ENCODE results near the gene LARP1.

LARP1 gene

DNA sequence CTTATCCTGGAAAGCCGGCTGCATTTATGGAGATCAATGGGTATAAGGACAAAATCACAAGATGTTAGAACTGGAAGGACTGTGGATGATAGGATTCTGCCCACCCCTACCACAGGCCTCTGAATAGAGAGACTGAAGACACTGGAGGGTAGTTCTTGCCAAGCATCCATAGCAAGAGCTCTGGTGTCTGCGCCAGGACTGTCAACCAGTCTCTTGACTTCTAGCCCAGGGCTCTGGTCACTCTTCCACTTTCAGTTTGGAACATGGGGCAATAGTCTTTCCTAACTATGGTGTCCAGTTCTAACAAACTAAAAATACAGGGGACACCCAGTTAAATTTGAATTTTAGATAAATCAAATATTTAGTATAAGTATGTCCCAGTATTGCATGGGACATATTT is 23.4 kb downstream of the LARP1 start:
- peaks cover 6% of the 10 kb centered on the region for H3K4me1 ChIP-seq (ENCODE audit: insufficient read depth, low read length)
- H3K4me3 ChIP-seq (ENCODE audit: low read length), result no peak overlapping the region
- H3K36me3 ChIP-seq (ENCODE audit: insufficient read depth, low read length), result no peaks in the 10 kb centered on the region
- no peaks in the 10 kb centered on the region for H3K9me3 ChIP-seq (ENCODE audit: low read length)
- H3K27me3 ChIP-seq (ENCODE audit: insufficient read depth, low read length), result no peaks in the 10 kb centered on the region
- H2AFZ ChIP-seq (ENCODE audit: low read depth, low read length), result no peak overlapping the region

DNA sequence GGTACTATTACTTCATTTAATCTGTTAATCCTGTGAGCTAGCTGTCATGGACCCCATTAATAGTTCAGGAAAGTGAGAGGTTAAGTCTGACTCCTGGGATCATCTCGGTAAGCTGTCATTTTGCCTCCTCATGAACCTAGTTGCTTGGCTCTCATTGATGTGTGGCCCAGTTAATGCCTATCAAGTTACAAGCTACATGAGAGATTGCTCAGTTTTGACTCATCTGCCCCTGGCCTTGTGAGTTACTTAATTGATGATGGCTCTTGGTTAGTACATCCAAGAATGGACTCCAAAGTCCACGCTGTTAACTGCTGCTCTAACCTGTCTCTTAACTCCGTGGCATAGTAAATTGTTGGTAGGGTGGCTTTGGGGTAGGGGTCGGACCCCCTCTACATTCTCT is 23.9 kb downstream of the LARP1 start:
- Histone ChIP-seq H3K4me1 (ENCODE audit: insufficient read depth, low read length) (peaks cover 6% of the 10 kb centered on the region), H3K4me3 (ENCODE audit: low read length) (no peak overlapping the region), H3K9me3 (ENCODE audit: low read length) (no peaks in the 10 kb centered on the region)

DNA sequence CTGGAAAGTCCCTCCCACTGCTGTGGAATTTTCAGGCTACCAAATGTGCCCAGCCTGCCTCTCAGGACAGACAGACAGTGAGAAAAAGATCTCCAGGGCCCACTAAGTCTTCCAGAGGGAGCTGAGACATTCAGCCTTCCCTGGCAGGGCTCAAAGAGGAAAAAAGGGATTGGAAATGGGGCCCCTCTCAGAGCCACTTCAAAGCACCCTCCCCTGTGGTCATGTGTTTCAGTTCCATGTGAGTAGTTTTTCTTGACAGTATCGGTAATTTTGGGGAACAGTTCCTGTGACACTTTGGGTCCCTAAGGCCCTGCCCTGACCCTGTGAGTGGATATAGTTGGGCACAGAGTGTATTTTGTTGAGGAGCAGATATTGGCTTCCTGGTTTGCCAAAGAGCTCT is 25.0 kb downstream of the LARP1 start:
- no peaks in the 10 kb centered on the region for H3K36me3 ChIP-seq (ENCODE audit: insufficient read depth, low read length)
- no peak overlapping the region for H3K4me3 ChIP-seq (ENCODE audit: low read length)
- no peaks in the 10 kb centered on the region for H3K9me3 ChIP-seq (ENCODE audit: low read length)
- no peaks in the 10 kb centered on the region for H3K27me3 ChIP-seq (ENCODE audit: insufficient read depth, low read length)
- peaks cover 6% of the 10 kb centered on the region for H3K4me1 ChIP-seq (ENCODE audit: insufficient read depth, low read length)
- no peak overlapping the region for H2AFZ ChIP-seq (ENCODE audit: low read depth, low read length)

More for the DNA sequence above, 23.9 kb downstream of the LARP1 start:
- Histone ChIP-seq H3K27me3 (ENCODE audit: insufficient read depth, low read length) (no peaks in the 10 kb centered on the region), H2AFZ (ENCODE audit: low read depth, low read length) (no peak overlapping the region), H3K36me3 (ENCODE audit: insufficient read depth, low read length) (no peaks in the 10 kb centered on the region)

- no peak overlapping the region for H2AFZ ChIP-seq (ENCODE audit: low read depth, low read length)
- no peak overlapping the region for H3K4me3 ChIP-seq (ENCODE audit: low read length)
- H3K27me3 ChIP-seq (ENCODE audit: insufficient read depth, low read length), result no peaks in the 10 kb centered on the region
- no peaks in the 10 kb centered on the region for H3K9me3 ChIP-seq (ENCODE audit: low read length)
- no peaks in the 10 kb centered on the region for H3K36me3 ChIP-seq (ENCODE audit: insufficient read depth, low read length)
- peaks cover 6% of the 10 kb centered on the region for H3K4me1 ChIP-seq (ENCODE audit: insufficient read depth, low read length)
Observed at GRCh38 chr5:154782326-154782725, 27.1 kb downstream of the LARP1 start.

DNA sequence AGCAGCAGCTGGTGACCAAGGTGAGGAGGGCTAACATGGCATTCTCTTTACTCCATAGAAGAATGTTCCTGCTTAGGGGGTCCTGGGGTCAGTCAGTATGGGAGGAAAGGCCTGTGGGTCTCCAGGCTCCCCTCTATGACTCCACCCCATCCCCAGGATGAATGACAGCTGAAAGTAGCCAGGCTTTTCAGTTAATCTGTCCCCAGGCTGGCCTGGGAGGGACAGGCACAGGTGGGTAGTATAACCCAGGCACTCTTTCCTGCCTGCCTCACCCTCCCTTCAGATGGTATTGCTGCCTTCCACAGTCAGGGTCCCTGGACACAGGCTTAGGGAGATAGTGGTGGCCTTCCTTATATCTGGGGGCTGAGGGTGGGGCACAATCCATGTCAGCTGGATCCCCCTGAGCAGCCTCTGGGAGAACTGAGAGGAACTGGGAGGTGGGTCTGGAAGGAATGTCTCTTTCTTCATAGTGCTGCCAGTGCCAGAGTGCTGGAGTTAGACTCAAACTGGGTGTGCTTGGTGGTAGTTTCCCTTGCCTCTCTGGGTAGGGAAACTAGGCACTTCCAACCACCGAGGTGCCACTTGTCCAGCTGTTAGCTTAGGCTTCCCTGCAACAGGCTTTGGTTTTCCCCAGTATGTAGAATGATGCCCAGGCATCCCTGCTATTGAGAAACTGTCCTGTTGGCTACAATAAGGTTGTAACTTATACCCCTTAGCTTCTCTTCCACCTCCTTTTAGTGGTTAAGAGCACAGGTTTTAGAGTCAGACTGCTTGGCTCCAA is 27.8 kb downstream of the LARP1 start:
- peaks cover 6% of the 10 kb centered on the region for H3K4me1 ChIP-seq (ENCODE audit: insufficient read depth, low read length)
- H3K4me3 ChIP-seq (ENCODE audit: low read length), result no peak overlapping the region
- H3K9me3 ChIP-seq (ENCODE audit: low read length), result no peaks in the 10 kb centered on the region
- H3K27me3 ChIP-seq (ENCODE audit: insufficient read depth, low read length), result no peaks in the 10 kb centered on the region
- no peaks in the 10 kb centered on the region for H3K36me3 ChIP-seq (ENCODE audit: insufficient read depth, low read length)
- H2AFZ ChIP-seq (ENCODE audit: low read depth, low read length), result no peak overlapping the region

DNA sequence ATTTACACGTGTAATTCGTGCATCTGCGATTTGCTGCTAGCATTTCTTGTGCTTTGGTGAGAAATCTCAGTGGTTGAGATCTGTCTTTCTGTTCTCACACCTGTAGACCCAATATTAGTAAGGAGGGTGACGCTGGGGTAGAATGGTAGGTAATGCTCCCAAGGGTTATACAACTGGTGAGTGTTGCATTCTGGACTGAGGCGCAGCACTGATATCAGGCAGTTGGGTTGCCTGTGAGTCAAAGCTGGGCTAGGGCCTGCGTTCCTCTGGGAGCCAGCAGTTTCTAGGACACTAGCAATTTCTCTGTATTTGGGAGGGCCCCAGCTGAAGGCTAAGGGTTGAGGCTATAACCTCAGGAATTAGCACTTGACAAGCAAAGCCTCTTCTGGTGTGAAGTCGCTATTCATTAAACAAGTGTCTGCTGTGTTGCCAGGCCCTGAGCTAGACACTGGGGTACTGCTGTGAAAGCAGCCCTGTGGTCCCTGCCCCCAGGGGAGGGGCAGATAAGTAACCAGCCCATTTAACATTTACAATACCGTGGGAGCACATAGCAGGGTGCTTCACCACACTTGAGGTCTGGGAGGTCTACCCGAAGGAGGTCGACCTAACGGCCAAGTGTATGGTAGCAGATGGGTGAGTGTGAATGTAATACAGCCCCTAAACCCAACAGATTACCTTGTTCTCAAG is 28.7 kb downstream of the LARP1 start:
- H3K9me3 ChIP-seq (ENCODE audit: low read length), result no peaks in the 10 kb centered on the region
- H3K4me3 ChIP-seq (ENCODE audit: low read length), result no peak overlapping the region
- peaks cover 6% of the 10 kb centered on the region for H3K4me1 ChIP-seq (ENCODE audit: insufficient read depth, low read length)
- no peaks in the 10 kb centered on the region for H3K27me3 ChIP-seq (ENCODE audit: insufficient read depth, low read length)
- H3K36me3 ChIP-seq (ENCODE audit: insufficient read depth, low read length), result peaks cover 3% of the 10 kb centered on the region
- no peak overlapping the region for H2AFZ ChIP-seq (ENCODE audit: low read depth, low read length)

DNA sequence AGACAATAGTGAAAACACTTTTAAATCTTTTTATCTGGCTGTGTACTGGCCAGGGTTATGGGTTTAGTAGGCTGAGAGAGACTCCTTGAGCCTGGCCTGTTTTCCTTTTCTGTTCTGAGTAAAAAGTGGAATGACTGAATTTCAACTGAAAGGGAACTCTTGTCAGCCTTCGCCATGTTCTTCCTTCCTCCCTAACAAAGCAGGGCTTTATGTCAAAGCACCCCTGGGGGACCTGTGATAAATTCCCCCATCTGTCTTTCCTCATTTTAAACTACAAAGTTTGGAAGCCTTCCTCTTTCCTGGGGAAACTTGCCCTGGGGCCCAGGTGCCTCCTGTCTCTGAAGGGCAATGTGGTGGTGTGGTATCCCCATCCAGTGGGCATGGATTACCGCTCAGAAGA is 29.7 kb downstream of the LARP1 start:
- H3K4me1 ChIP-seq (ENCODE audit: insufficient read depth, low read length), result peaks cover 6% of the 10 kb centered on the region
- peaks cover 6% of the 10 kb centered on the region for H3K36me3 ChIP-seq (ENCODE audit: insufficient read depth, low read length)
- H2AFZ ChIP-seq (ENCODE audit: low read depth, low read length), result no peak overlapping the region
- H3K27me3 ChIP-seq (ENCODE audit: insufficient read depth, low read length), result no peaks in the 10 kb centered on the region
- H3K9me3 ChIP-seq (ENCODE audit: low read length), result no peaks in the 10 kb centered on the region
- no peak overlapping the region for H3K4me3 ChIP-seq (ENCODE audit: low read length)

DNA sequence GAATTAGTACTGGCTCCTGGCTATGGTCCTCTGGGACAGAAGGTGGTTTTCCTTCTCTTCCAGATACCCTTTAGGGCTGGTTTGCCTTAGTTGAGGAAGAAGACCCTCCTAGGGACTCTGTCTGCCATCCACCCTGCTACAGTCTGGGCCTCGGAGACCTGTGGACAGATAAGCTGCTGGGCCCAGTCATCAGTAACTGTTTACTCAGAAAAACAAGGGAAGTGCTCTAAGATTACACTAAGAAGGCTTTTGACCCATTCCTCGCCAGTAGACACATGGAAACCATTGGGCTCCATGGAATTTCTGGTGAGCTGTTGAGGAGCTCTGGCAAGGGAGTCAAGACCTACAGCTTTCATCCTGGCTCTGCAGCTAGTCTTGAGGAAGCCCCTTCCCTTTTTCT is 31.2 kb downstream of the LARP1 start:
- Histone ChIP-seq H3K27me3 (ENCODE audit: insufficient read depth, low read length) (no peaks in the 10 kb centered on the region), H3K4me1 (ENCODE audit: insufficient read depth, low read length) (peaks cover 6% of the 10 kb centered on the region), H2AFZ (ENCODE audit: low read depth, low read length) (no peak overlapping the region), H3K9me3 (ENCODE audit: low read length) (no peaks in the 10 kb centered on the region), H3K4me3 (ENCODE audit: low read length) (no peak overlapping the region), H3K36me3 (ENCODE audit: insufficient read depth, low read length) (peaks cover 17% of the 10 kb centered on the region)

DNA sequence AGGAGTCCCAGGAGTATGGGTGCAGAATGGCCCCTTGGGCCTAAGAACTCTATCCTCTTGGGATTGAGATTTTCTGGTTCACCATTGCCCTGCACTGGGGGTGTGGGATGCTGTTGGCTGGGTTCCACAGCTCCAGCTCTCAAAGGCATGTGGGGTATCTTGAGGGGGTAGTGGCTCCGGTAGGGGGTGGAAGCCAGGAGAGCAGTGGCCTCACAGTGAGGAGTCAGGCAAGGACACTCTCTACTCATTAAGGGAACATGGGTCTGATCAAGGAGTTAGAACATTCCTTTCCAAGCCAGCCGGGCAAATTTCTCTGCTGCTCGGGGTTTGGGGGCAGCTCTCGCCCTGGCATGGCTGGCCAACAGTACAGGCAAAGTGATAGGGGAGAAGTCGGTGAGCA is 33.0 kb downstream of the LARP1 start:
- Histone ChIP-seq H3K36me3 (ENCODE audit: insufficient read depth, low read length) (peaks cover 35% of the 10 kb centered on the region), H3K9me3 (ENCODE audit: low read length) (no peaks in the 10 kb centered on the region), H2AFZ (ENCODE audit: low read depth, low read length) (no peak overlapping the region), H3K4me3 (ENCODE audit: low read length) (no peak overlapping the region), H3K27me3 (ENCODE audit: insufficient read depth, low read length) (no peaks in the 10 kb centered on the region), H3K4me1 (ENCODE audit: insufficient read depth, low read length) (no peaks in the 10 kb centered on the region)

- Histone ChIP-seq H3K27me3 (ENCODE audit: insufficient read depth, low read length) (no peaks in the 10 kb centered on the region), H3K4me1 (ENCODE audit: insufficient read depth, low read length) (no peaks in the 10 kb centered on the region), H3K4me3 (ENCODE audit: low read length) (no peak overlapping the region), H2AFZ (ENCODE audit: low read depth, low read length) (no peak overlapping the region), H3K9me3 (ENCODE audit: low read length) (no peaks in the 10 kb centered on the region), H3K36me3 (ENCODE audit: insufficient read depth, low read length) (peaks cover 63% of the 10 kb centered on the region)
Observed at GRCh38 chr5:154791535-154791934, 36.4 kb downstream of the LARP1 start.

- no peaks in the 10 kb centered on the region for H3K4me1 ChIP-seq (ENCODE audit: insufficient read depth, low read length)
- H3K27me3 ChIP-seq (ENCODE audit: insufficient read depth, low read length), result no peaks in the 10 kb centered on the region
- H3K9me3 ChIP-seq (ENCODE audit: low read length), result no peaks in the 10 kb centered on the region
- no peak overlapping the region for H3K4me3 ChIP-seq (ENCODE audit: low read length)
- H2AFZ ChIP-seq (ENCODE audit: low read depth, low read length), result no peak overlapping the region
- H3K36me3 ChIP-seq (ENCODE audit: insufficient read depth, low read length), result peaks cover 80% of the 10 kb centered on the region
Observed at GRCh38 chr5:154793599-154794524, 38.7 kb downstream of the LARP1 start.

GRCh38 chr5:154794525-154795234 is 39.5 kb downstream of the LARP1 start:
- Histone ChIP-seq H3K27me3 (ENCODE audit: insufficient read depth, low read length) (no peaks in the 10 kb centered on the region), H3K9me3 (ENCODE audit: low read length) (no peaks in the 10 kb centered on the region), H3K4me3 (ENCODE audit: low read length) (no peak overlapping the region), H3K4me1 (ENCODE audit: insufficient read depth, low read length) (no peaks in the 10 kb centered on the region), H2AFZ (ENCODE audit: low read depth, low read length) (no peak overlapping the region), H3K36me3 (ENCODE audit: insufficient read depth, low read length) (peaks cover 87% of the 10 kb centered on the region)

Data from neuron (in vitro differentiated cells).